Ovary (tissue), 9 donors: ENCODE measurements around the gene RILPL1. TPM values are rescaled to one million over a fixed set of nuclear protein-coding genes. Genes with fewer than 3 reads are reported as not detected.
A peak's percentile ranks its signal among the peaks of the same experiment; 100 is the strongest.
"Not testable (repeated sequence)": the region's sequence is repeated elsewhere in the genome, so short reads cannot be mapped to it uniquely, and the experiment has no call there.

Experiments used
- DNase-seq, 5 donors: peaks; one replicate each; pipeline ENCODE4 v3.0.0-alpha.2; 2019 to 2020
- H3K27ac ChIP-seq, 2 donors: fragments of 200-600 bp; one replicate each; pipeline versions ENCODE4 v1.5.1 to v1.8.0; 2019 to 2022
- H3K27me3 ChIP-seq: fragments of 200-600 bp; one replicate; pipeline ENCODE4 v1.8.0; 2022
- H3K36me3 ChIP-seq: fragments of 200-600 bp; sonication (generic); one replicate; pipeline ENCODE4 v1.5.1; 2019
- H3K4me1 ChIP-seq: one replicate; pipeline ENCODE4 v1.8.1; 2013; ENCODE audit warnings: mild to moderate bottlenecking, moderate library complexity; ENCODE audit not compliant: insufficient read depth
- H3K4me3 ChIP-seq: fragments of 200-600 bp; sonication (generic); one replicate; pipeline ENCODE4 v1.5.1; 2017
- H3K9me3 ChIP-seq, 2 donors: fragments of 200-600 bp in 1 of 2; sonication (generic) in 1 of 2; one replicate each; pipeline versions ENCODE4 v1.5.1 to v1.8.1; 2013 to 2019; ENCODE audit warnings: mild to moderate bottlenecking in 1 of 2, moderate library complexity in 1 of 2
- EP300 ChIP-seq: sonication (generic); formaldehyde crosslinking; IDR thresholded peaks from one replicate; pipeline ENCODE4 v1.6.1; 2017; ENCODE audit warnings: antibody characterized with exemption
- POLR2A ChIP-seq: fragments of 450-650 bp; IDR thresholded peaks from one replicate; pipeline ENCODE4 v1.6.1; 2017; ENCODE audit warnings: antibody characterized with exemption, mild to moderate bottlenecking, moderate library complexity
- WGBS, 3 donors: extraction: QIAGEN DNeasy Blood & Tissue Kit in 1 of 3; methylation state at CpG; one replicate each; pipeline versions ENCODE4 v1.1.5 to v1.1.7; 2013 to 2017; 5-methylcytosine and 5-hydroxymethylcytosine counted together
- intact Hi-C, 4 donors: fragments of 100-400 bp; cut with DNase I; formaldehyde crosslinking; loops; one replicate each; pipeline versions ENCODE4 v1.11.0 to v1.15.1; 2022 to 2023
- polyA plus RNA-seq, 2 donors: library from polyadenylated mRNA; stranded (reverse); fragments of 200-250 nt in 1 of 2; fragments of 350-450 nt in 1 of 2; fragmentation: Illumina TruSeq in 1 of 2; extraction: RNeasy Lipid Tissue Mini Kit (QIAGEN cat#74804) in 1 of 2; gene quantifications; one replicate each; pipeline ENCODE4 v1.2.3, GENCODE V29; 2013 to 2014
- total RNA-seq, 7 donors: library from RNA; depleted of rRNA in 2 of 7; stranded (reverse); fragments of >200 nt in 2 of 7; fragmentation: NEBNext Ultra II Directional in 3 of 7; extraction: Animal tissue kit (Norgen Biotek cat#: 25700) in 3 of 7; gene quantifications; one replicate each; pipeline versions ENCODE4 v1.1.0 to v1.2.4, GENCODE V29; 2016 to 2023
- TF ChIP-seq, protein P1 (sequence below), 3 donors: fragments of 450-650 bp in 2 of 3; fragments of 200-600 bp in 1 of 3; IDR thresholded peaks; one replicate each; pipeline versions ENCODE4 v1.5.1 to v1.8.0; 2016 to 2022; ENCODE audit warnings: antibody characterized with exemption in 3 of 3, mild to moderate bottlenecking in 1 of 3
- donor health status: DM: no; HTN: no; CAD: no; lungs with moderate emphysema.
- donor health status: DM: no; HTN: no; CAD: no.
- donor health status: Bipolar disorder and iron deficiency.
- donor health status: DM: yes; HTN: yes; CAD: no.
- donor health status: DM: no; HTN: no; CAD: no.
- donor health status: DM: yes; HTN: yes; CAD: no.

Gene RILPL1
- total and polyA plus RNA-seq, 9 donors = 9.8 to 25.1 (median 18.9) TPM

DNA sequence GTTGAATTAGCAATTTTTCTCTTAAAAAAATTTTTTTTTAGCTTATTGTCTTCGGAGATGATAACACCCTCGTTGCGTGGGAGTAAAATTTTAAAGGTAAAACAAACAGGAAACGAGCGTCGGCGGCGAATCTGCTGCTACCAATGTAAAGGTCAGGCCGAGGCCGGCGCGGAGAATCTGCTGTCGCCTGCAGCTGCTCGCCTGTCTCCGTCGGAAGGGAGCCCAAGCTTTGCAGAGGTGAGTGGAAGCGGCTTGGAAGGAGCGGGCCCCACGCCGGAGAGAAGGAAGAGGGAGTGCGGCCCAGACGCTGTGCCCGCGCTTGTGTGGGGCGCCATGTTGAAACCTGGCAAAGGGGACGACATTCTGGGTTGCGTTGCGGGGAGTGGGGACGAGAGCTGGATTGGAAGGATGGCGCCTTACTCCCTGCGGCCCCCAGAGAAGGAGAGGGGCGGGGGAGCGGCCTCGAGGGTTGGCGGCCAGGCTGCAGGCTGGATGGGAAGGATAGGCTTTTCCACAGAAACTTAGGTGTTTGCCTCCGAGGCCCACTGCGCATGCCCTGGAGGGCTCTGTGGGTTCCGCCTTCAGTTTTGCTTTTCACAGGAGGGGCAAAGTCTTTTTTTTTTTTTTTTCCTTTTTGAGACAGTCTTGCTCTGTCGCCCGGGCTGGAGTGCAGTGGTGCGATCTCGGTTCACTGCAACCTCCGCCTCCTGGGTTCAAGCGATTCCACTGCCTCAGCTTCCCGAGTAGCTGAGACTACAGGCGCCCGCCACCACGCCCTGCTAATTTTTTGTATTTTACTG, 75.3 kb downstream of the RILPL1 start, which contains the start of gene SNRNP35:
Gene SNRNP35, plus strand, starts transcription at position 160 of the 800 bp plus-strand sequence. CDS start 7,402 bp downstream, outside the sequence.
- peak within 1 kb of the TSS; percentile 70 for H3K4me3 ChIP-seq
- H3K36me3 ChIP-seq = no peaks in the 10 kb centered on the region
- WGBS, 3 donors = 0 to 1% (median 1%) methylated on average over 48 of the region's 48 CpGs
- peaks cover 4% of the 10 kb centered on the region for H3K4me1 ChIP-seq
- peak within 1 kb of the TSS; percentile 98 to 99 for H3K27ac ChIP-seq
- DNase-seq = peak; percentile 77 to 87 (median 79)
- intact Hi-C loops = no loop called here
- H3K9me3 ChIP-seq = no peaks in the 10 kb centered on the region
- TF ChIP-seq, protein P1, sequence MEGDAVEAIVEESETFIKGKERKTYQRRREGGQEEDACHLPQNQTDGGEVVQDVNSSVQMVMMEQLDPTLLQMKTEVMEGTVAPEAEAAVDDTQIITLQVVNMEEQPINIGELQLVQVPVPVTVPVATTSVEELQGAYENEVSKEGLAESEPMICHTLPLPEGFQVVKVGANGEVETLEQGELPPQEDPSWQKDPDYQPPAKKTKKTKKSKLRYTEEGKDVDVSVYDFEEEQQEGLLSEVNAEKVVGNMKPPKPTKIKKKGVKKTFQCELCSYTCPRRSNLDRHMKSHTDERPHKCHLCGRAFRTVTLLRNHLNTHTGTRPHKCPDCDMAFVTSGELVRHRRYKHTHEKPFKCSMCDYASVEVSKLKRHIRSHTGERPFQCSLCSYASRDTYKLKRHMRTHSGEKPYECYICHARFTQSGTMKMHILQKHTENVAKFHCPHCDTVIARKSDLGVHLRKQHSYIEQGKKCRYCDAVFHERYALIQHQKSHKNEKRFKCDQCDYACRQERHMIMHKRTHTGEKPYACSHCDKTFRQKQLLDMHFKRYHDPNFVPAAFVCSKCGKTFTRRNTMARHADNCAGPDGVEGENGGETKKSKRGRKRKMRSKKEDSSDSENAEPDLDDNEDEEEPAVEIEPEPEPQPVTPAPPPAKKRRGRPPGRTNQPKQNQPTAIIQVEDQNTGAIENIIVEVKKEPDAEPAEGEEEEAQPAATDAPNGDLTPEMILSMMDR (IDR thresholded peaks at IDR 0.05) = peak in 1 of 3 donors; percentile 6
- peak; percentile 40 for TF ChIP-seq POLR2A
- TF ChIP-seq EP300 = no peak
- H3K27me3 ChIP-seq = no peaks in the 10 kb centered on the region

DNA sequence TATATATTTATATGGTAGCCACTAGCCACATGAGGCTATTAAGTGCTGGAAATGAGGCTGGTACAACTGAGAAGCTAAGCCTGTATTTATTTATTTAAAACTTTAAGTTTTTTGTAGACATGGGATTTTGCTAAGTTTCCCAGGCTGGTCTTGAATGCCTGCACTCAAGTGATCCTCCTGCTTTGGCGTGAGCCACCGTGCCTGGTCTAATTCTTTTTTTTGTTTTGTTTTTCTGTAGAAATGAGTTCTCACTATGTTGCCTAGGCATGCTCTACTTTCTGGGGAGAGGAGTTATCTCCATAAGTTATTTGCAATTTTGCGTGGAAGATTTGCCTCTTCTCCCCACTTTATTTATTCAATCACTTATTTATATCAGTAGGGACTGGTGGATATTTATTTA, 80.4 kb downstream of the RILPL1 start:
- Histone ChIP-seq H3K9me3 (no peaks in the 10 kb centered on the region), H3K4me1 (no peaks in the 10 kb centered on the region), H3K27ac (no peak overlapping the region), H3K4me3 (no peak overlapping the region), H3K27me3 (no peaks in the 10 kb centered on the region), H3K36me3 (no peaks in the 10 kb centered on the region)
- WGBS, 3 donors = 33 to 50% (median 40%) methylated on average over 3 of the region's 3 CpGs
- DNase-seq = no peak
- TF ChIP-seq, protein P1 (IDR thresholded peaks at IDR 0.05) = no peak
- no peak for TF ChIP-seq EP300
- TF ChIP-seq POLR2A = no peak
- intact Hi-C loops = no loop called here

DNA sequence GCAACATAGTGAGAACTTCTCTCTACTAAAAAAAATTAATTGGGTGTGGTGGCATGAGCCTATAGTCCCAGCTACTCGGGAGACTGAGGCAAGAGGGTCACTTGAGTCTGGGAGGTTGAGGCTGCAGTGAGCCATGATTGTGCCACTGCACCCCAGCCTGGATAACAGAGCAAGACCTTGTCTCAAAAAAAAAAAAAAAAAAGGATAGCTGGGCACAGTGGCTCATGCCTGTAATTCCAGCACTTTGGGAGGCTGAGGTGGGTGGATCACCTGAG, 81.3 kb downstream of the RILPL1 start:
- H3K4me3 ChIP-seq, H3K27me3 ChIP-seq, H3K27ac ChIP-seq, H3K36me3 ChIP-seq, H3K9me3 ChIP-seq, H3K4me1 ChIP-seq, intact Hi-C loops, DNase-seq: not testable (repeated sequence)
- WGBS, 3 donors = 0 to 53% (median 37%) methylated on average over 1 of the region's 1 CpG

DNA sequence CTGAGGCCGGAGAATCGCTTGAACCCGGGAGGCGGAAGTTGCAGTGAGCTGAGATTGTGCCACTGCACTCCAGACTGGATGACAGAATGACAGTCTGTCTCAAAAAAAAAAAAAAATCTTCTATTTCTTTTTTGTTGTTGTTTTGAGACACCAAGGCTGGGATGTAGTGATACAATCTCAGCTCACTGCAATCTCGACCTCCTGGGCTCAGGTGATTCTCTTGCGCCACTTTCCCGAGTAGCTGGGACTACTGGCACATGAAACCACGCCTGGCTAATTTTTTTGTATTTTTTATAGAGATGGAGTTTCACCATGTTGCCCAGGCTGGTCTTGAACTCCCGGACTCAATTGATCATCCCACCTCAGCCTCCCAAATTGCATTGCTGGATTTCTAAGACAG, 82.9 kb downstream of the RILPL1 start:
- no peaks in the 10 kb centered on the region for H3K9me3 ChIP-seq
- intact Hi-C loops = no loop called here
- no peaks in the 10 kb centered on the region for H3K36me3 ChIP-seq
- DNase-seq = no peak
- no peak for TF ChIP-seq EP300
- TF ChIP-seq, protein P1 (IDR thresholded peaks at IDR 0.05) = no peak
- no peak for TF ChIP-seq POLR2A
- H3K4me3 ChIP-seq = no peak overlapping the region
- no peak overlapping the region for H3K27ac ChIP-seq
- 92 to 93% (median 92%) methylated on average over 9 of the region's 9 CpGs for WGBS, 3 donors
- H3K4me1 ChIP-seq = peaks cover 3% of the 10 kb centered on the region
- no peaks in the 10 kb centered on the region for H3K27me3 ChIP-seq

DNA sequence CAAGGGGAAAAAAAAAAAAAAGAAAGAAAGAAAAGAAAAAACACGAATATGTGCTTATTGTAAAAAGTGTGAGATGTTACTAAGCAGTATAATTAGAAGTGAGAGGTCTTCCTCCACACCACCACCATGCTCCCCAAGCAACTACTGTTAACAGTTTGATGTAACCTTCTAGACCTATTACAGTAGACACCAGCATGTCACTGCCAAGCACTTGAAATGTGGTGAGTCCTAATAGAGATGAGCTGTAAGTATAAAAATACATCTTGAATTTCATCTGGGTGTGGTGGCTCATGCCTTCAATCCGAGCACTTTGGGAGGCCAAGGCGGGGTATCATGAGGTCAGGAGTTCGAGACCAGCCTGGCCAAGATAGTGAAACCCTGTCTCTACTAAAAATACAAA, 83.7 kb downstream of the RILPL1 start:
- WGBS, 3 donors = 84 to 87% (median 84%) methylated on average over 4 of the region's 4 CpGs
- intact Hi-C loops = no loop called here

More for the DNA sequence above, 83.7 kb downstream of the RILPL1 start:
- H3K4me3 ChIP-seq = no peak overlapping the region
- no peaks in the 10 kb centered on the region for H3K27me3 ChIP-seq
- H3K4me1 ChIP-seq = peaks cover 3% of the 10 kb centered on the region
- no peaks in the 10 kb centered on the region for H3K9me3 ChIP-seq
- no peak overlapping the region for H3K27ac ChIP-seq
- no peak for DNase-seq
- no peaks in the 10 kb centered on the region for H3K36me3 ChIP-seq
- TF ChIP-seq POLR2A (no peak), EP300 (no peak)
- TF ChIP-seq, protein P1 (IDR thresholded peaks at IDR 0.05) = no peak
